HAP-1 (cell line): ENCODE results near the gene MORN3.

ENCODE experiments used
- DNase-seq, 2 experiments: peaks; one replicate each; pipeline ENCODE4 v3.0.0-alpha.2; 2016 to 2020; ENCODE audit warnings: low spot score in 2 of 2
- H3K27me3 ChIP-seq: fragments of 250-450 bp; sonication (Bioruptor Pico); 2 replicates; pipeline ENCODE4 v1.5.1; 2020; ENCODE audit warnings: low read depth, mild to moderate bottlenecking, moderate library complexity
- H3K36me3 ChIP-seq: fragments of 250-450 bp; sonication (Bioruptor Pico); replicated peaks from 2 replicates; pipeline ENCODE4 v1.5.1; 2020; ENCODE audit warnings: mild to moderate bottlenecking
- H3K4me1 ChIP-seq: fragments of 250-450 bp; sonication (Bioruptor Pico); 2 replicates; pipeline ENCODE4 v1.5.1; 2020; ENCODE audit warnings: mild to moderate bottlenecking
- H3K4me3 ChIP-seq: fragments of 250-450 bp; sonication (Bioruptor Pico); 2 replicates; pipeline ENCODE4 v1.5.1; 2020; ENCODE audit warnings: mild to moderate bottlenecking, moderate library complexity
- H3K9me3 ChIP-seq: fragments of 250-450 bp; sonication (Bioruptor Pico); 2 replicates; pipeline ENCODE4 v1.5.1; 2020; ENCODE audit warnings: mild to moderate bottlenecking, moderate library complexity
- in situ Hi-C: fragments of 300-500 bp; cut with MboI; formaldehyde crosslinking; loops from 3 replicates; pipeline ENCODE4 v1.14.3; 2020; ENCODE audit warnings: low sequenced_read_pairs, inconsistent platforms, mixed read lengths

MORN3 gene

GRCh38 chr12:121620333-121620891 lies 49.0 kb downstream of the MORN3 start:
- H3K27me3 ChIP-seq = no peaks in the 10 kb centered on the region
- H3K4me3 ChIP-seq = no peak overlapping the region
- peaks cover 11% of the 10 kb centered on the region for H3K4me1 ChIP-seq
- DNase-seq = no peak
- no peaks in the 10 kb centered on the region for H3K9me3 ChIP-seq
- no peaks in the 10 kb centered on the region for H3K36me3 ChIP-seq
- in situ Hi-C loops = no loop called here

- no peak for DNase-seq
- in situ Hi-C loops = no loop called here
These were observed 50.7 kb downstream of the MORN3 start for GRCh38 chr12:121618659-121619233.

DNA sequence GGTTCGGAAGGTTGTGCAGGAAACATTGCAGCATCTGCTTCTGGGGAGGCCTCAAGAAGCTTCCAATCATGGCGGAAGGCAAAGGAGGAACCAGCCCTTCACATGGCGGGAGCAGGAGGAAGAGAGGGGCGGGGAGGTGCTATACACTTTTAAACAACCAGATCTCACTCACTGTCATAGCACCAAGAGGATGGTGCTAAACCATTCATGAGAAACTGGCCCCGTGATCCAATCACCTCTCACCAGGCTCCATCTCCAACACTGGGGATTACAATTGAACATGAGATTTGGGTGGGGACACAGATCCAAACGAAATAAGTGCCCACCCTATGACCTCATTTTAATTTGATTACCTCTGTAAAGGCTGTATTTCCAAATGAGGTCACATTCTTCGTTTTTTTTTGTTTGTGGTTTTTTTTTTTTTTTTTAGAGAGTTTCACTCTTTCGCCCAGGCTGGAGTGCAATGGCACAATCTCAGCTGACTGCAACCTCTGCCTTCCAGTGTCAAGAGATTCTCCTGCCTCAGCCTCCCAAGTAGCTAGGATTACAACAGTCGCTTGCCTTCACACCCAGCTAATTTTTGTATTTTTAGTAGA lies 54.5 kb downstream of the MORN3 start:
- peaks cover 8% of the 10 kb centered on the region for H3K4me1 ChIP-seq
- no peaks in the 10 kb centered on the region for H3K36me3 ChIP-seq
- in situ Hi-C loops = no loop called here
- H3K27me3 ChIP-seq = no peaks in the 10 kb centered on the region
- no peak overlapping the region for H3K4me3 ChIP-seq
- DNase-seq = no peak
- no peaks in the 10 kb centered on the region for H3K9me3 ChIP-seq

More at GRCh38 chr12:121618659-121619233, 50.7 kb downstream of the MORN3 start:
- Histone ChIP-seq H3K4me1 (no peaks in the 10 kb centered on the region), H3K9me3 (no peaks in the 10 kb centered on the region), H3K36me3 (no peaks in the 10 kb centered on the region), H3K27me3 (no peaks in the 10 kb centered on the region), H3K4me3 (no peak overlapping the region)

GRCh38 chr12:121613462-121613861 lies 56.0 kb downstream of the MORN3 start:
- Histone ChIP-seq H3K4me1 (peaks cover 10% of the 10 kb centered on the region), H3K9me3 (no peaks in the 10 kb centered on the region), H3K27me3 (no peaks in the 10 kb centered on the region), H3K36me3 (no peaks in the 10 kb centered on the region), H3K4me3 (no peak overlapping the region)
- no peak for DNase-seq
- in situ Hi-C loops = no loop called here

- H3K4me3 ChIP-seq = no peak overlapping the region
- H3K4me1 ChIP-seq = peaks cover 10% of the 10 kb centered on the region
- DNase-seq = peak in 1 of 2 experiments; percentile 60
- H3K36me3 ChIP-seq = no peaks in the 10 kb centered on the region
- no peaks in the 10 kb centered on the region for H3K27me3 ChIP-seq
- in situ Hi-C loops = no loop called here
- no peaks in the 10 kb centered on the region for H3K9me3 ChIP-seq
These were observed 58.1 kb downstream of the MORN3 start for GRCh38 chr12:121611306-121611705.

- H3K9me3 ChIP-seq = no peaks in the 10 kb centered on the region
- in situ Hi-C loops = no loop called here
- no peak overlapping the region for H3K4me3 ChIP-seq
- H3K36me3 ChIP-seq = no peaks in the 10 kb centered on the region
- H3K27me3 ChIP-seq = no peaks in the 10 kb centered on the region
- H3K4me1 ChIP-seq = peaks cover 10% of the 10 kb centered on the region
- DNase-seq = peak; percentile 76 to 81
These were observed 59.0 kb downstream of the MORN3 start for GRCh38 chr12:121610239-121611149.

DNA sequence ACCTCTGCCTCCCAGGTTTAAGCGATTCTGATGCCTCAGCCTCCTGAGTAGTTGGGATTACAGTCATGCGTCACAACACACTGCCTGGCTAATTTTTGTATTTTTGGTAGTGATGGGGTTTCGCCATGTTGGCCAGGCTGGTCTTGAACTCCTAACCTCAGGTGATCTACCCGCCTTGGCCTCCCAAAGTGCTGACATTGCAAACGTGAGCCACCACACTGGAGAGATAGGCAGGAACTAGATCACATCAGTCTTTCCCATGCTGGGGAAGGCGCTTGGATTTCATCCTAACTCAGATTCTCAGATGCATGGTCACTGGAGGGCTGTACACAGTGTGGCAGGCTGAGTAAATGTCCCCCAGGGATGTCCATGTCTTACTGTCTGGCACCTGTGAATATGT lies 61.2 kb downstream of the MORN3 start:
- Histone ChIP-seq H3K9me3 (no peaks in the 10 kb centered on the region), H3K4me3 (no peak overlapping the region), H3K36me3 (no peaks in the 10 kb centered on the region), H3K27me3 (no peaks in the 10 kb centered on the region), H3K4me1 (peaks cover 10% of the 10 kb centered on the region)
- no peak for DNase-seq
- in situ Hi-C loops = no loop called here

GRCh38 chr12:121603581-121603980 lies 65.9 kb downstream of the MORN3 start:
- DNase-seq = no peak
- Histone ChIP-seq H3K4me1 (no peaks in the 10 kb centered on the region), H3K9me3 (no peaks in the 10 kb centered on the region), H3K27me3 (no peaks in the 10 kb centered on the region), H3K36me3 (no peaks in the 10 kb centered on the region), H3K4me3 (no peak overlapping the region)
- in situ Hi-C loops = no loop called here

- no peak for DNase-seq
- in situ Hi-C loops = no loop called here
These were observed 66.7 kb downstream of the MORN3 start for GRCh38 chr12:121602766-121603165.

DNA sequence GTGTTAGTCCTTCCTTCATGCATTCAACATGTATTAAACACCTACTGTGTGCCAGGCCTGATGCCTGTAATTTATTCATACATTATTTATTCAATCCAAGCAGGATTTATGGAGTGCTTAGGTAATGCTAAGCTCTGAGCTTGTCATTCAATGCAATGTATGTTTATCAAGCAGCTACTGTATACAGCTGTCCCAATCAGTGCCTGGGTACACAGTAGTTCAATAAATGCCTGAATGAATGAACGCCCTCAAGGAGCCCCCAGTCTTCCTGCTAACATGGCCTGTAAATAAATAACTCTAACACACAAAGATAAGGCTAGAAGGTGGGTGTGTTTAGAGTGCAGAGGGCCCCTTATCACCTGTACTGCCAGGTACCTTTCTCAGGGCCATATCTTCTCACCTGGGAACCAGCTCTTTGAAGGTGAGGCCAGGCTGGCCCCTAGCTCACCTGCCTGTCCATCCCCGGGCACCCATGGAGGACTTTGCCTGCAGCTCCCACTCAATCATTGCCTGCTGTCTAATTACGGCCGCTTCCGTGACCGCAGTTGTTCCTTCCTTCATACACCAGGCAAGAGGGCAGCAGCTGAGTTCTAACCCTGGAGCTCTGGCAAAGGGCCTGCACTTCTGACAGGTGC lies 68.6 kb downstream of the MORN3 start:
- in situ Hi-C loops = no loop called here
- no peaks in the 10 kb centered on the region for H3K4me1 ChIP-seq
- no peaks in the 10 kb centered on the region for H3K36me3 ChIP-seq
- H3K4me3 ChIP-seq = no peak overlapping the region
- H3K9me3 ChIP-seq = no peaks in the 10 kb centered on the region
- H3K27me3 ChIP-seq = no peaks in the 10 kb centered on the region
- no peak for DNase-seq

More at GRCh38 chr12:121602766-121603165, 66.7 kb downstream of the MORN3 start:
- no peak overlapping the region for H3K4me3 ChIP-seq
- H3K27me3 ChIP-seq = no peaks in the 10 kb centered on the region
- no peaks in the 10 kb centered on the region for H3K4me1 ChIP-seq
- no peaks in the 10 kb centered on the region for H3K9me3 ChIP-seq
- no peaks in the 10 kb centered on the region for H3K36me3 ChIP-seq
